Loucy (cell line): Measurements from ENCODE around the gene SP6.

Experiments
- EZH2phosphoT487 ChIP-seq: fragments of 200-600 bp; IDR thresholded peaks from 2 replicates; pipeline ENCODE4 v1.6.1; 2018; ENCODE audit warnings: antibody characterized with exemption, mild to moderate bottlenecking, moderate library complexity, borderline replicate concordance
- TF ChIP-seq, protein P1 (sequence below): fragments of 200-600 bp; sonication (generic); conservative IDR thresholded peaks from 2 replicates; pipeline ENCODE4 v1.5.1; 2014; ENCODE audit warnings: mild to moderate bottlenecking, antibody characterized with exemption, low read length

DNA sequence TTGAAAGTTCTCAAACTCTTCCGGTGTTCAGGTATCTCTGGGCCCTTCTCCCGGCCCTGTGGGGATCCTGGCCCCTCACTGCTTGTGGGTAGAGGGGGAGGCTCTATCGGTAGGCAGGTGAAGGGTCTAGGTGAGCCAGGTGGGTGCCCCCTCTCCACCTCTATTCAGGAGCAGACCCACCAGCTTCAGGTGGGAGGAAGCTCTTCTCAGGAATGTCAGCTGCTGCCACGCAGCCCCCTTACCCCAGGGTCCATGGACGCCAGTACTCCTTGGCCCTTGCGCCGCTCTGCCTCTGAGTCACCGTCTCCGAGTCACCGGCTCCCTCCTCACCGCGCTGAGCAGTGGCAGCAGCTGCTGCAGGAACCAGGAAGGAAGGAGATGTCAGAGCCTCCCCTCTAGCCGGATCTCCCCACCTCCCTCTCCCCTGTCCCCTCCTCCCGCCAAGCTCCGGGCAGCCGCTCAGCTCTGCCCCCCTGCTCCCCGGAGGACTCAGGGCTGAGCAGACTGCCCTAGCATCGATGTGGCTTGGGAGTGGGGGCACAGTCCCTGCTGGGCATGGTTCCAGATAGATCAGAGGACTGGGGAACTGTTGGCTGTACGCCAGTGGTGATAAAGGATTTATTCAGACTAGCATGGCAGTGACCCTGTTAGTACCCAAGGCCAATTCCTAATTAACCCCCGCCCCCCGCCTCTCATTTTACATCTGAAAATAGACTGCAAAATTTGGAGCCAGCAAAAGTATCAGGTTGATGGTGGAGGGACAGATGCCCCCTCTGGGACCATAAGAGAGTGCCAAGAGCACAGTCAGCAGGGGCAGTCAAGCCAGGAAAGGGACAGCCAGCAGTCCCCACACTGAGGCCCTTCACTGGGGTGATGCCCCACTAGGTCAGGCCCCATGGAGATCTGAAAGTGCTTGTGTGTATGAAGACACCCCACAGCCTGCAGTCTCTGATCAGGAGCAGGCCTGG, 29.3 kb downstream of the SP6 start, which contains the start of gene OSBPL7:
- TF ChIP-seq, protein P1, sequence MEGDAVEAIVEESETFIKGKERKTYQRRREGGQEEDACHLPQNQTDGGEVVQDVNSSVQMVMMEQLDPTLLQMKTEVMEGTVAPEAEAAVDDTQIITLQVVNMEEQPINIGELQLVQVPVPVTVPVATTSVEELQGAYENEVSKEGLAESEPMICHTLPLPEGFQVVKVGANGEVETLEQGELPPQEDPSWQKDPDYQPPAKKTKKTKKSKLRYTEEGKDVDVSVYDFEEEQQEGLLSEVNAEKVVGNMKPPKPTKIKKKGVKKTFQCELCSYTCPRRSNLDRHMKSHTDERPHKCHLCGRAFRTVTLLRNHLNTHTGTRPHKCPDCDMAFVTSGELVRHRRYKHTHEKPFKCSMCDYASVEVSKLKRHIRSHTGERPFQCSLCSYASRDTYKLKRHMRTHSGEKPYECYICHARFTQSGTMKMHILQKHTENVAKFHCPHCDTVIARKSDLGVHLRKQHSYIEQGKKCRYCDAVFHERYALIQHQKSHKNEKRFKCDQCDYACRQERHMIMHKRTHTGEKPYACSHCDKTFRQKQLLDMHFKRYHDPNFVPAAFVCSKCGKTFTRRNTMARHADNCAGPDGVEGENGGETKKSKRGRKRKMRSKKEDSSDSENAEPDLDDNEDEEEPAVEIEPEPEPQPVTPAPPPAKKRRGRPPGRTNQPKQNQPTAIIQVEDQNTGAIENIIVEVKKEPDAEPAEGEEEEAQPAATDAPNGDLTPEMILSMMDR, result peak; percentile 74
- no peak for TF ChIP-seq EZH2phosphoT487
